Cardiac muscle cell (in vitro differentiated cells and primary cell): ENCODE measurements around the gene PIEZO2. TPM values are rescaled to one million over a fixed set of nuclear protein-coding genes. Genes with fewer than 3 reads are reported as not detected.
"Not testable (repeated sequence)": the region's sequence is repeated elsewhere in the genome, so short reads cannot be mapped to it uniquely, and the experiment has no call there.

Experiments used
- DNase-seq, 2 donors: peaks; one replicate each; pipeline versions ENCODE4 v3.0.0 to v3.0.0-alpha.2; 2010 to 2017; ENCODE audit warnings: low read depth in 1 of 2, low spot score in 1 of 2
- H3K27ac ChIP-seq: fragments of 200-600 bp; sonication (generic); 2 replicates; pipeline ENCODE4 v1.5.1; 2016
- H3K27me3 ChIP-seq: fragments of 200-600 bp; sonication (generic); 2 replicates; pipeline ENCODE4 v1.6.0; 2016; ENCODE audit warnings: control low read depth
- H3K36me3 ChIP-seq: fragments of 200-600 bp; sonication (generic); 2 replicates; pipeline ENCODE4 v1.5.1; 2016; ENCODE audit warnings: control low read depth
- H3K4me1 ChIP-seq: fragments of 200-600 bp; sonication (generic); 2 replicates; pipeline ENCODE4 v1.8.1; 2017; ENCODE audit warnings: low read depth, mild to moderate bottlenecking, mixed run types
- H3K4me3 ChIP-seq: fragments of 200-600 bp; sonication (generic); 2 replicates; pipeline ENCODE4 v1.5.1; 2016; ENCODE audit warnings: mild to moderate bottlenecking
- H3K9me3 ChIP-seq: fragments of 200-600 bp; sonication (generic); 2 replicates; pipeline ENCODE4 v1.5.1; 2017; ENCODE audit warnings: low read depth, mild to moderate bottlenecking, control low read depth
- CTCF ChIP-seq: IDR thresholded peaks from 2 replicates; pipeline ENCODE4 v1.5.1; 2012; ENCODE audit warnings: low read depth, mild to moderate bottlenecking, low read length
- polyA plus RNA-seq: library from polyadenylated mRNA; unstranded; fragments of >200 nt; fragmentation: Nextera tagmentation; extraction: Ambion mirVana; gene quantifications from 2 replicates; pipeline ENCODE4 v1.2.1, GENCODE V29; 2016
- total RNA-seq: library from RNA; depleted of rRNA; stranded (reverse); fragments of >200 nt; gene quantifications from 2 replicates; pipeline ENCODE4 v1.2.3, GENCODE V29; 2016

Gene PIEZO2
- total and polyA plus RNA-seq, 2 experiments from 2014 or later, result 0.04 to 0.69 TPM

GRCh38 chr18:11176481-11176881 lies 27.1 kb upstream of the PIEZO2 start:
- DNase-seq, result no peak
- no peaks in the 10 kb centered on the region for H3K27me3 ChIP-seq
- TF ChIP-seq CTCF, result no peak

GRCh38 chr18:11175266-11175979 lies 26.1 kb upstream of the PIEZO2 start:
- Histone ChIP-seq H3K9me3 (no peaks in the 10 kb centered on the region), H3K4me3 (no peak overlapping the region), H3K27me3 (no peaks in the 10 kb centered on the region), H3K4me1 (no peaks in the 10 kb centered on the region), H3K27ac (no peak overlapping the region), H3K36me3 (no peaks in the 10 kb centered on the region)
- no peak for TF ChIP-seq CTCF
- peak in 1 of 2 donors; percentile 38 for DNase-seq

More at GRCh38 chr18:11176481-11176881, 27.1 kb upstream of the PIEZO2 start:
- Histone ChIP-seq H3K36me3 (no peaks in the 10 kb centered on the region), H3K4me3 (no peak overlapping the region), H3K4me1 (no peaks in the 10 kb centered on the region), H3K27ac (no peak overlapping the region), H3K9me3 (no peaks in the 10 kb centered on the region)

GRCh38 chr18:11174179-11174578 lies 24.8 kb upstream of the PIEZO2 start:
- not testable (repeated sequence) for H3K9me3 ChIP-seq, H3K36me3 ChIP-seq, H3K27me3 ChIP-seq, DNase-seq, H3K4me3 ChIP-seq, H3K4me1 ChIP-seq, H3K27ac ChIP-seq

- H3K36me3 ChIP-seq, result no peaks in the 10 kb centered on the region
- peak in 1 of 2 donors; percentile 35 for DNase-seq
- no peak overlapping the region for H3K4me3 ChIP-seq
- TF ChIP-seq CTCF, result no peak
- no peaks in the 10 kb centered on the region for H3K9me3 ChIP-seq
- no peaks in the 10 kb centered on the region for H3K4me1 ChIP-seq
- H3K27ac ChIP-seq, result no peak overlapping the region
- peaks cover 9% of the 10 kb centered on the region for H3K27me3 ChIP-seq
Measured at GRCh38 chr18:11167778-11168177, 18.4 kb upstream of the PIEZO2 start.

- no peak overlapping the region for H3K27ac ChIP-seq
- H3K9me3 ChIP-seq, result no peaks in the 10 kb centered on the region
- DNase-seq, result no peak
- H3K36me3 ChIP-seq, result no peaks in the 10 kb centered on the region
- H3K4me3 ChIP-seq, result no peak overlapping the region
- no peak for TF ChIP-seq CTCF
- H3K4me1 ChIP-seq, result no peaks in the 10 kb centered on the region
- H3K27me3 ChIP-seq, result peaks cover 9% of the 10 kb centered on the region
Measured at GRCh38 chr18:11165952-11166351, 16.6 kb upstream of the PIEZO2 start.

- Histone ChIP-seq H3K27me3 (peaks cover 9% of the 10 kb centered on the region), H3K4me1 (no peaks in the 10 kb centered on the region), H3K9me3 (no peaks in the 10 kb centered on the region), H3K4me3 (no peak overlapping the region), H3K27ac (no peak overlapping the region), H3K36me3 (no peaks in the 10 kb centered on the region)
- no peak for DNase-seq
- no peak for TF ChIP-seq CTCF
Measured at GRCh38 chr18:11165138-11165537, 15.8 kb upstream of the PIEZO2 start.
